Activated effector memory CD4-positive, alpha-beta T cell treated with Interleukin-2 at 50 U/mL for 16 hours (primary cell): ENCODE measurements around the gene OBP2B.
"Not testable (repeated sequence)": the region's sequence is repeated elsewhere in the genome, so short reads cannot be mapped to it uniquely, and the experiment has no call there.

Experiments
- DNase-seq: peaks from one replicate; pipeline ENCODE4 v3.0.0-alpha.2; 2020

OBP2B gene

GRCh38 chr9:133221177-133221809 lies 12.2 kb upstream of the OBP2B start:
- no peak for DNase-seq

GRCh38 chr9:133218049-133218975 lies 9.3 kb upstream of the OBP2B start:
- not testable (repeated sequence) for DNase-seq

GRCh38 chr9:133217333-133217988 lies 8.4 kb upstream of the OBP2B start:
- DNase-seq = not testable (repeated sequence)

GRCh38 chr9:133214276-133214675 lies 5.2 kb upstream of the OBP2B start:
- DNase-seq = not testable (repeated sequence)

- DNase-seq = no peak
Observed at GRCh38 chr9:133210609-133211008, 1.6 kb upstream of the OBP2B start.

GRCh38 chr9:133210202-133210532 lies 1.1 kb upstream of the OBP2B start:
- no peak for DNase-seq

GRCh38 chr9:133209327-133210201 lies 514 bp upstream of the OBP2B start:
- DNase-seq = not testable (repeated sequence)

GRCh38 chr9:133208171-133208879 lies 725 bp downstream of the OBP2B start:
- DNase-seq = not testable (repeated sequence)

GRCh38 chr9:133207540-133208170 lies 1.4 kb downstream of the OBP2B start:
- DNase-seq = no peak

- DNase-seq = no peak
Observed at GRCh38 chr9:133207021-133207531, 2.0 kb downstream of the OBP2B start.

GRCh38 chr9:133205996-133206931 lies 2.8 kb downstream of the OBP2B start:
- DNase-seq = no peak

- DNase-seq = not testable (repeated sequence)
Observed at GRCh38 chr9:133205481-133205887, 3.6 kb downstream of the OBP2B start.

GRCh38 chr9:133204993-133205336 lies 4.1 kb downstream of the OBP2B start:
- DNase-seq = no peak

- DNase-seq = no peak
Observed at GRCh38 chr9:133204335-133204992, 4.6 kb downstream of the OBP2B start.

- no peak for DNase-seq
Observed at GRCh38 chr9:133203506-133204075, 5.5 kb downstream of the OBP2B start.

GRCh38 chr9:133202688-133203453 lies 6.2 kb downstream of the OBP2B start:
- DNase-seq = no peak

GRCh38 chr9:133202145-133202513 lies 6.9 kb downstream of the OBP2B start:
- DNase-seq = no peak

- DNase-seq = no peak
Observed at GRCh38 chr9:133201424-133202144, 7.5 kb downstream of the OBP2B start.
